Stimulated activated naive CD4-positive, alpha-beta T cell treated with Interleukin-2 at 50 U/mL for 16 hours (primary cell): ENCODE results near the gene FAHD1.

Experiments
- DNase-seq: peaks from one replicate; lab custom pipeline; 2025; lab: John Stamatoyannopoulos, UW

The FAHD1 gene

DNA sequence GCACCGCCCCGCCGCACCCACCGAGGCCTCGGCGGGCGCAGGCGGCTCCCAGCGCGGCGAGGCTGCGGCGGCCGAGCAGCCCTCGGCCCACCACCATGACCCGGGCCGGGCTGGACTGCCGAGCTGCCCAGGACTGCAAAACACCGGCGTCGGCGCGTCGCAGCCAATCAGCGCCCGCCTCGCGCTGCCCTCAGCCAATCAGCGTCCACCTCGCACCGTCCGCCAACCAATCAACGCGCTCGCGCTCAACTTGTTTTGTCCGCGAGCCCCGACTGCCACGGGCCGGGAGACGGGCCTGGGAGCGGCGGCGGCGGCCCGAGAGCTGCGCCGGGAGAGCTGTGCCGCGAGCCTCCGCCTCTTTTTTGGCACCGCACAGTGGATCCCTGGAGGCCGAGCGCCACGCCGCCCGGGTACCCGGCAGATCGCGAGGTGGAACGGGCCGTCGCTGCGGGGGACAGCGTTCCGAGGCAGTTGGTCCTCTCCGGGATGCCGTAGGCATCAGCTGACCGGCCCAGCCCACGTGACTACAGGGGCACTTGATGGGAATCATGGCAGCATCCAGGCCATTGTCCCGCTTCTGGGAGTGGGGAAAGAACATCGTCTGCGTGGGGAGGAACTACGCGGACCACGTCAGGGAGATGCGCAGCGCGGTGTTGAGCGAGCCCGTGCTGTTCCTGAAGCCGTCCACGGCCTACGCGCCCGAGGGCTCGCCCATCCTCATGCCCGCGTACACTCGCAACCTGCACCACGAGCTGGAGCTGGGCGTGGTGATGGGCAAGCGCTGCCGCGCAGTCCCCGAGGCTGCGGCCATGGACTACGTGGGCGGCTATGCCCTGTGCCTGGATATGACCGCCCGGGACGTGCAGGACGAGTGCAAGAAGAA is at the start of gene FAHD1, which contains the start of gene HAGH:
Gene FAHD1 (plus strand): TSS at position 516 of the 883 bp plus-strand sequence. CDS start 33 bp downstream, at position 549.
Gene HAGH (minus strand): TSS at position 135 of the 883 bp plus-strand sequence. CDS start 38 bp downstream, at position 97.
- peak; percentile 87 for DNase-seq

GRCh38 chr16:1777375-1778199 is 49.4 kb upstream of the FAHD1 start:
- DNase-seq, result no peak

DNA sequence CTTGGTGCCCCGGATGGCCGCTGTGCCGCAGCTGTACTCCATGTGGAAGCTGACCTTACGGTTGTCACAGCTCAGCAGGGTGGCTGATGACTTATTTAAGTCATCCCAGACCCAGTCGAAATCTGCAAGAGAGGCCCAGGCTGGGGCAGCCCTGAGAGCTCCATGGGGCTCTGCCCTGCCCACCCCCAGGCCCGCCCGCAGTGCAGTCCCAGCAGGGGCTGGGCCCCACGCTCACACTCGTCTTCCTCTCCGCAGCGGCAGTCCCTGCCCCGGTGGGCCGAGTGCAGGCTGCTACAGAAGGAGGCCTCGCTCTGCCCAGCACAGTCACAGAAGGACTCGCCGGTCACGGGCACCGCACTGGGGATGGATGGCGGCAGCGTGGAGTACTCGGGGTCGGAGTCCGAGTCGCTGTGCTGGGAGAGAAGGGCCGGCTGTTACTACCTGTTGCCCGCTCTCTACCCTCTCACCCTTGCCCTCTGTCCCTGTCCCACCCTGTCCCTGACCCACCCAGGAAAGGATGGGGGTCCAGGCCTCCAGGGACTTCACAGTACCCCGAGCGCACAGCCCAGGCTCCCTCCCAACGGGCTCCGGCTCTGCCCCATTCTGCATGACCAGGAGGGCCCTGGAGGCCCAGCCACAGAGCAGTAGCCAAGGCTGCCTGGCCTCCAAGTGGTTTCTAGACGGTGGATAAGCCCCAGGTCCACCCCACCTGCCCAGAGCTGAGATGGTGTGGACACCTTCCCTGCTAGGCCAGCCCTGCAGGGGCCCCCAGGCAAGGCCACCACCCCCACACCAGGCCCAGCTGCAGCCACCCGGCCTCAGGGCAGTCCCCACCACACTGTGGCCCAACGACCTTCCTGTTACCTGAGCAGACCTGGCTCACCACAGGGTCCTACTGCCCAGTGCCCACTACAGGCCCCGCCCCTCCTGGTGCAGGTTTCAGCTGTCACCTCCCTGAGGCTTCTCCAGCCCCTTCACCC is 48.5 kb upstream of the FAHD1 start:
- no peak for DNase-seq

DNA sequence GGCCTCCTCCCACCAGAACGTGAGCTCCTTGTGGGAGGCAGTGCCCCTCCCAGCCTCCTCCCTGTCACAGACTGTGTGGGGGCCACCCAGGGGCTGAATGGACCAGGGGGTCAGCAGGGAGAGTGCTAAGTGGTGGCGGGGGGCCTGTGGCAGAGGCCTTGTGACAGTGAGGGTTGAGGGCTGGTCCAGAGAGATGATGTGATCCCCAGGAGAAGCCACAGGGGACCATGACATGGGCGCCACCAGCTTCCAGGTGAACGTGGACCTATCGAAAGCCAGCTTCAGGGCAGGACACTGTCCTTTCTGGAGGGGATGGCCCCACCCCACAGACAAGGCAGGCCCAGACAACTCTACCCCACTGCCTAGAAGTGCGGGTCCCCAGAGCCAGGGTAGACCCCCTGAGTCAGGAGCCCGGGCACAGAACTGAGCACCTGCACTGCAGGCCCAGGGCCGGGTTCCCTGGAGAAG is 47.7 kb upstream of the FAHD1 start:
- DNase-seq, result no peak

- no peak for DNase-seq
Measured at GRCh38 chr16:1779741-1780676, 47.0 kb upstream of the FAHD1 start.

DNA sequence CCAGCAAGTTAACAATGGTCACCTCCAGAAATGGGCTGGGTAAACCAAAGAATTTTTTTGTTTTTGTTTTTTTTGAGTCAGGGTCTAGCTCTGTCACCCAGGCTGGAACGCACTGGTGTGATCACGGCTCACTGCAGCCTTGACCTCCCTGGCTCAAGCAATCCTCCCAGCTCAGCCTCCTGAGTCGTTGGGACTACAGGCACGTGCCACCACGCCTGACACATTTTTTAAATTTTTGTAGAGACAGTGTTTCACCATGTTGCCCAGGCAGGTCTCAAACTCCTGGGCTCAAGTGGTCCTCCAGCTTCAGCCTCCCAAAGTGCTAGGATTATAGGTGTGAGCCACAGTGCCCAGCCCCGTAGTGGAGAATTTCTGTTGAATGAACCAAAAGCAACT is 46.3 kb upstream of the FAHD1 start:
- DNase-seq, result no peak

DNA sequence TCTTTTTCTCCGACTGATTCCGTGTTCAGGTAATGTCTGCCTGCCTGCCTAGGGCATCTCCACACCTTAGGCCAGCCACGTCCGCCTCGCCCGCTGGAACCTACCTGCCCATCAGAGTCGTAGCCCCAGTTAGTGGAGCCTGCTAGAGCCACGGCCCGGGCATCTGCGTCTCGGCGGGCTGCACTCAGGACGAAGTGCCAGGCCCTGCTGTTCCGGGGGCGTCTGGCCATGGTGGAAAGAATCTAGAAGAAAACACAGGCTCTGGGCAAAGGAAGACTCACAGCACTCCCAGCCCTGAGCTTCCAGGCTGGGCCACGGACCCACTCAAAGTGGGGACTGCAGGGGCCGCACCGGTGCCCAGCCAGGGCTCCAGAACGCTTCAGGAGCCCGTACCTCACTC is 45.8 kb upstream of the FAHD1 start:
- DNase-seq, result no peak

- DNase-seq, result peak; percentile 30
Measured at GRCh38 chr16:1781758-1782407, 45.1 kb upstream of the FAHD1 start.

- peak; percentile 99 for DNase-seq
Measured at GRCh38 chr16:1782408-1783264, 44.4 kb upstream of the FAHD1 start, which contains the start of the genes NUBP2 and SPSB3. Gene NUBP2, plus strand, starts transcription at chr16:1782960. Its CDS starts 61 bp downstream, at chr16:1783021. Gene SPSB3, minus strand, starts transcription at chr16:1782571. Its CDS starts 1,088 bp downstream, at chr16:1781483.

GRCh38 chr16:1784977-1785845 is 41.8 kb upstream of the FAHD1 start:
- DNase-seq, result no peak

- no peak for DNase-seq
Measured at GRCh38 chr16:1785846-1786170, 41.2 kb upstream of the FAHD1 start.

GRCh38 chr16:1786242-1787055 is 40.6 kb upstream of the FAHD1 start:
- DNase-seq, result no peak

DNA sequence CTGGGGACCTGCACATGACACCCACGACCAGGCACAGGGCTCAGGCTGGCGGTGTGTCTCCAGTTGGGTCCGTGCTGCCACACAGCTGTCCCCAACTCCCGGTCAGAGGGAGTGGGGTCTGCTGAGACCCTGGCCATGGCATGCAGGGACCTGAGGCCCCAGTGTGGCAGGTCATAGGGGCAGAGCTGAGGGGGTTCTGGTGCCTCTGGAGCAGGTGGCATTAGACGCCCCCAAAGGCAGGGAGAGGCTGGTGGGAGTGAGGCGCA is 40.0 kb upstream of the FAHD1 start:
- DNase-seq, result no peak

DNA sequence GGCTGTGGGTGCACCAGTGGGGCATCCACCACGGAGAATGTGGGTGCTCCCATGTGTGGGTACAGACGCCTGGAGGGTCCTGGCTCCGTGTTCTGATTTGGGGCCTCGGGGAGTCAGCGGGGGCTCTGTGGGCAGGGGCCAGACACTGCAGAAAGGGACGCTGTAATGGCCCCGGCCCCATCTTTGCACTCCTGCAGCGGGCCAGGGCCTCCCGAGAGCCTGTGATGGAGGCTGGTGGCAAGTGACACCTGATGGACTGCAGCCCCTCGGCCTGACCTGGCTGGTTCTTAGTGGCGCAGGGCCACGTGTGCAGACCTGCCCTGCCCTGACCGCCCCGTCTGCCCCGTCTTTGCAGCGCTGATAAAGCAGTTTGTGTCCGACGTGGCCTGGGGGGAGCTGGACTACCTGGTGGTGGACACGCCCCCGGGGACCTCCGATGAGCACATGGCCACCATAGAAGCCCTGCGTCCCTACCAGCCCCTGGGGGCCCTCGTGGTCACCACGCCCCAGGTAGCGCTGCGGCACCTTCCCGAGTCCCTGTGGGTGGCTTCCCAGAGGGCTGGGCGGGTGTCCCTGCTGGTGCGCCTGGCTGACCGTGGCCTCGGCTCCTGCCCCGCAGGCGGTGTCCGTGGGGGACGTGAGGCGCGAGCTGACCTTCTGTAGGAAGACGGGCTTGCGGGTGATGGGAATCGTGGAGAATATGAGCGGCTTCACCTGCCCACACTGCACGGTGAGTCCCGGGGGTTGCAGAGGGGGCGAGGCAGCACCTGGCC is 39.5 kb upstream of the FAHD1 start:
- no peak for DNase-seq

DNA sequence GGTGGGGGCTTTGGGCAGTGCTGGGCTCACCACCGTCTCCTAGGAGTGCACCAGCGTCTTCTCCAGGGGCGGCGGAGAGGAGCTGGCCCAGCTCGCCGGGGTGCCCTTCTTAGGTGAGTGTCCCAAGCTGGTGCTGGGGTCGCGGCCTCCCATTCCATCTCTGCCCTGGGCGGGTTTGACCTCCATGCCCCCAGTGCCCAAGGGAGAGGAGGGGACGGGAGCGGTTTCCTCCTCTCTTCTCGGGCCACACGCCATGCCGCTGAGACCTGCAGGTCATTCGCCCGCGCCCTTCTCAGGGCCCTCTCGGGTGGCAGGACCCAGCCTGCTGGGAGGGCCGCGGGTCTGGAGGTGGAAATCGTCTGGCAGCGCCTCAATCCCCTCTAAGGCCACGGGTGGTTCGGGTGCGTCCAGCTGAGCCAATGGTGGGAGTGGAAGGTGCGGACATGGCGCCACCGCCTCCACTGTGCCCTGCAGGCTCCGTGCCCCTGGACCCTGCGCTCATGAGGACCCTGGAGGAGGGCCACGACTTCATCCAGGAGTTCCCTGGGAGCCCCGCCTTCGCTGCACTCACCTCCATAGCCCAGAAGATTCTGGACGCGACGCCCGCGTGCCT is 38.8 kb upstream of the FAHD1 start:
- no peak for DNase-seq

DNA sequence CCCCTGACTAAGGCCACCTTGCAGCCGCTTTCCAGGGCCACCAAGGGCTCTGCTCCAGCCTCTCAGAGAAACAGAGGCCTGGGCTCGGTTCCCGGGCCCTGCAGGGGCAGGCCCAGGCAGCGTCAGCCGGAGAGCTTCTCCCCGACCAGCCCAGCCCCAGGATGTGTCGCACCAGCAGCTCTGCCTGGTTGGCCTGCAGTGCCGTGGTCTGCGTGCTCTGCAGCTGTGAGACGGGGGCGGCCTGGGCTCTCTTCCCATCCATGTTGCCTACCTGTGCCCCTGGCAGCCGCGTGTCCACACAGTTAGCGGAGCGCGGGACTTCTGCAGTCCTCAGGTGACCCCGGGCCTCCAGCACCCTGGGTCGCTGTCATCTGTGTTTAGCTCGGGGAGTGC is 38.3 kb upstream of the FAHD1 start:
- no peak for DNase-seq
